ENCODE data around the gene UGT1A8. TPM values are rescaled to one million over a fixed set of nuclear protein-coding genes. Genes with fewer than 3 reads are reported as not detected.

The UGT1A8 gene
- total RNA-seq, 1 donor from 2014 or later, result not detected

DNA sequence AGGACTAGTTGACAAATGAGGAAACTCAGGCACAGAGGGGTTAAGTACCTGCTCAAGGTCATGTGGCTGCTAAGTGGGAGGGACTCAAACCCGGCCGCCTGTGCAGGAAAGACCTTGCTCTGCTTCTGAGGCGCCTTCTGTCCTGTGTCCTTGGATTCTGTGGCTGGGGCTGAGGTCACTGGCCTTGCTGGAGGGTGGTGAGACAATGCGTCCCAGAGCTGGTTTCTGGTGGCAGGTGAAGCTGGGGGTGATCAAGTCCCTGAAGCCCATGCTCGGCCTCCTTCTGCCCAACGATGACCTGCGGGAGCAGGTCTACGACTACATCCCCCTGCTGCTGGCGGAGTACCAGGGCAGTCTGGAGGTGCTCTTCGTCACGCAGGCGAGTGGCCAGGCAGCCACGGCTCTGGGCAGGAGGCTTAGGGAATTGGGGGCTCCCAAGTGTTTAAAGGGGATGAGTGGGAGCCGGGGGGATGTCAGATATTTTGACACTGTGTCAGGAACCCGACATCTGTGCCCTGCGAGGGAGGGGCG is 176.8 kb downstream of the UGT1A8 start:
- DNase-seq (ENCODE audit: extremely low read depth, low read depth, low spot score), result no peak

DNA sequence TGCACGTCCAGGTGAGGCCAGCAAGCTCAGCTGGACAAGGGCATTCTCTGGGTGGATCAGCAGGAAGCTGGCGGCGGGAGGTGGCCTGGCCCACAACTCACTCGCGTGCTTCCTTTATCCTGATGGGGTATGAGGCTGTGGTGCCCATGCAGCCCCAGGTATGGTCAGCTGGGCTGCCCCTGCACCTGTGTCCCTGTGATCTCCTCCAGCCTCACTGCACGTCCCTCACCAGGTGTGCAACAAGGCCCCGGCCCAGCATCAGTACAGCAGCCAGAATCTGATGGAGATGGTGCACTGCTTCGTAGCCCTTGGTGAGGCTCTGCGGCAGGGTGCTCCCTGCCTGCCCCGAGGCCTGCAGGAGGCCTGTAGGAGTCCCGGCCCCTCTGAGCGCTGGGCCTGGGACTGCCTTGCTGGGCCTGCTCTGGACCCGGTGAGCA is 178.3 kb downstream of the UGT1A8 start:
- DNase-seq (ENCODE audit: extremely low read depth, low read depth, low spot score), result no peak

DNA sequence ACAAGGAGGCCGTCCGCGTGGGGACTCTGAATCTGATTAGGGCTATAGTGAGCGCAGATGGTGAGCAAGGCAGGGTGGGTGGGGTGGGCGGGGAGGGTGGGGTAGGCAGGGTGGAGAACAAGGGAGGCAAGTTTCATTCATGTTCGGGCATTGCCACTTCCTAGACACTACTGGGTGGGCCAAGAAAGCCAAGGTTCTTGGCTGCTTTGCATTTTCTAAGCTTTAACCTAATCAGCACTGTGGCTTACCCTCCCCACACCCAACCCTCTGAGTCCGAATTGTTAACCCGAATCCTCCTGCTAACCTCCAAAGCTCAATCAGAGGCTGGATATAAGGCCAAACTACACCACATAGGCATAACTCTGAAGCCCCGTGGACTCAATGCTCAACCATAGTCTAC is 178.8 kb downstream of the UGT1A8 start:
- DNase-seq (ENCODE audit: extremely low read depth, low read depth, low spot score), result no peak

DNA sequence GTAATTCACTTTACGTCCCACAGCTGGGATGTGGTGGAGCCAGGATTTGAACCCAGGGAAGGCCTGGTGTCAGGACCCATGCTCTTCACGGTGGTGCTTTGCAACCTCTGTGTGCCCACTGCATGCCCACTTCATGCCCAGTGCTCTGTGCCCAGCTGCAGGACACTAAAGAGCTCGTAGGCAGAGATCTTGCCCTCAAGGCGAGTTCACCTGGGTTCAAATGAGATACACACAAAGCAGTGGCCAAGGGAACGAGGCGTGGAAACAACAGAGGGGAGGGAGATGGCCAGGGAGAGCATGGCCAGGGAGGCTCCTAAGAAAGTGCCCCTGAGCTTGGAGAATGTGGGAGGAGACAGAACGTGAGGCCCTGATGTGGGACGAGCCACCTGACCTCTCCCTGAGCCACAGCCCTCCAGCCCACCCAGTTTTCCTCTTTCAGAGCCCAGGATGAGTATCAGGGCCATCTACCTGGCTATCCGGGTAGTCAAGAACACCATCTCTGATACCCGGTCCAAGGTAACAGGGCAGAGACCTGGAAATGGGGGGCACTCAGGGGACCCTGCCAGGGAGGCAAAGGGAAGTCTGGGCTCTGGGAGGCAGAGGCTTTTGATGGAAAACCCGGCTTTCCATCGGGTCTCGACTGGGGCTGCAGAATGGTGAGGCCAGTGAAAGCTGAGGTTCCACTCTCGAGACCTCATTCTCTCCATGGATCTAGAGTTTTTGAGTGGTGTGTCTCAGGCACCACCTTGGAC is 181.1 kb downstream of the UGT1A8 start:
- DNase-seq (ENCODE audit: extremely low read depth, low read depth, low spot score), result no peak

DNA sequence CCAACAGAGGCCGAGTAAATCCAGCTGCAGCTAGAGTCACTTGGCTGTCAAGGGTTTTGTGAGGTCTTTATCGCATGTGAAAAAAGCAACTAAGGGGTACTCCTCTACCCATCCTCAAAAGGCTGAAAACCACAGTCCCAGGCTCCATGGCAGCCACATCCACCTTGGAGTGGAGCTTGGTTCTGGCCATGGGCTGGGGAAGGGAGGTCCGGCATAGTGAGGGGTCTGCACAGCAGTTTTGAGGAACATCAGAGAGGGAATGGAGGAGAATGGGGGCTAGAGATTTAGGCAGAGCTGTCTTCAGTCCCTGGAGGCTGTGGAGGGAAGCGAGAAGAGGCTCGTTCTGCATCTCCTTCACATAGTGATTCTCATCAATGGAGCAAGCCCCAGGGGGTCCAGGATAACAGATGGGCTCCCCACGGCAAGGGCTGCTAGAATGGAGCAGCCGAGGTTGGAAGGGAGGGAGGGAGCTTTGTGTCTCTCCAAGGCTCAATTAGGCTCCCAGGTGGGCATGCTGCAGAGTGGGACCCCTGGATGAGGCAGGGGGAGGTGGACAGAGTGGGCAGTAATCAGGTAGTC is 181.7 kb downstream of the UGT1A8 start:
- DNase-seq (ENCODE audit: extremely low read depth, low read depth, low spot score), result no peak

DNA sequence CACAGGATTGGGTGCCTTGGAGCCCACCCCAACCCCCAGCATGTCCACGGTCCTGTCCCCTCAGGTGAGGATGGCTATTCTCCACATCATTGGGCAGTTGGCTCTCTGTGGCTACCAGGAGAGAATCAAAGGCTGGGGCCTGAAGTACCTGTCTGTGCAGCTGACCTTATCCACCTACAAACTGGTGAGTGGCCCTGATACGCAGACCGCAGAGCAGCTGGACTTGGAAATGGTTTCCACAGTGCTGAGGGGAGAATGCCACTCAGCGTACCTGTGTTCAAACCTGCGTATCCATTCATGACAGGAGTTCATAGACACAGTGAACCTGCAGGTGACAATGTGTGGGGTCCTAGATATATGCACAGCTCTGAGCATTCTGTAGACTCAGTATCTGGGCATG is 182.3 kb downstream of the UGT1A8 start:
- no peak for DNase-seq (ENCODE audit: extremely low read depth, low read depth, low spot score)

DNA sequence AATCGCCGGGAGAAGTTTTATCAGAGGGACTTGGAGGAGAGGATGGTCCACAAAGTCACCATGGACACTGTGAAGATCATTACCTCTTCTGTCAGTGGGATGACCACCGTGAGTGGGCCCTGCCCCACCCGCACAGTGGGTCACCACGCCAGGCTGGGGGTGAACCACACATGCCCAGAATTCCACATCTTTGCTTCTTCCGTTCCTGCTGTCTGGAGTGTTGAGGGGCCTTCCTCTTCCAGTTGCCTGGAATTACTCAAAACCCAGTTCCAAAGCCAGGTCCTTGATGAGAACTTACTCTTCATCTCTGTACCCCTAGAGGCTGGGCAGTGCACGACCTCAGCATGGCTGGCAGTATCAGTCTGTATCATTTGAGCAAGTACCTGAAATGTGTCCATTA is 182.8 kb downstream of the UGT1A8 start:
- DNase-seq (ENCODE audit: extremely low read depth, low read depth, low spot score), result no peak

DNA sequence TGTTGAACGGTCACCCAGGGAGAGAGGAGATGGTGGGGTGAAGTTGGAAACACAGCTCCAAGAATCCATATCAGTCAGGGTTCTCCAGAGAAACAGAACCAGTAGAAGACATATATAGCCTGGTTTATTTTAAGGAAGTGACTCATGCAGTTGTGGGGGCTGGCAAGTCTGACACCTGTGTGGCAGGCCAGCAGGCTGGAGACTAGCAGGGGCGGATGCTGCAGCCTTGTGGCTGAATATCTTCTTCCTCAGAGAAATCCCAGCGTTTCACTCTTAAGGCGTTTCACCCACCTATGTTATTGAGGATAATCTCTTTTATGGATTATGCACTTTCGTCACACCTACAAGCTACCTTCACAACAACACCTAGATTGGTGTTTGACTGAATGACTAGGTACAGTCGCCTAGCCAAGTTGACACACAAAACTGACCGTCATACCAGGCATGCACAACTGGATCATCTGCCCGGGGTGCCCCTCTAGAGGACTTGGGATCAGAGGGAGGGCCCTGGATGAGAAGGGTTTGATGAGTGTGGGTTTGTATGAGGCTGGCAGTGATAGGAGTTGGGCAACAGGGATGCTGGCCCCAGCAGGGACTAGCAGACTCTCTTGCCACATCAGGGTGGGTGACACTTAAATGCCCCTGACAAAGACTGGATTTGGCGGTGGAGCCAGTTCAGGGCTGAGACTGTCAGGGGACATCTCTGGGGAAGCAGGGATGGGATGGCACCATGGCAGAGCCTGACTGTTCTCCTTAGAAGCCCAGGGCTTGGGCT is 184.1 kb downstream of the UGT1A8 start:
- DNase-seq (ENCODE audit: extremely low read depth, low read depth, low spot score), result no peak

DNA sequence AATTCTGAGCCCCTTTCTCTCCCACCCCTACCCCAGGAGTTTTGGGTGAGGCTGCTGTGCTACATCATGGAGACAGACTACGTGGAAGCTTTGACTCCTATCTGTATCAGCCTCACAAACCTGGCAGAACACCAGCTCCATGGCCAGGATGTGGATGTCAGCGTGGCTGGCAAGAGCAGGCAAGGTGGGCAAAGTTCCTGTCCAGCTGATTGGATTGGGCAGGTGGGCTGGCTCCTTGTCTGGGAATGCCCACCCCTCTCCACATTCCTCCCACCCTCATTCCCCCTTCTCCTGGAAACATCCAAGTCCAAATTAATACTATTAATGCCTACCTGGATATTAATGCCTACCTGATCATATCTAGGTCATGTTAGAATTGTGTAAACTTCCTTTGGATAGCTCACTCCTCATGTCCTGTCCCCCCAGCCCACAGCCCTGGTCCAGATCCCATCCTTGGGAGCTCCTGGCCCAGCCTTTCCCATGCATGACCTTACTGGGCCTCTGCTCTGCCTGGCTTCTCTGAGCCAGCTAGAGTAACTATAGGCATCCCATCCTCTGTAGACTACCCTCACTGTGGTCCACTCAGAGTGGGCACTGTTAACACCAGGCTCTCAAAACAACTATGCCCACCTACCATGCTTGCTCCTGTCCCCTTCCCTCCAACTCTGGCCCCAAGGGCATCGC is 184.8 kb downstream of the UGT1A8 start:
- no peak for DNase-seq (ENCODE audit: extremely low read depth, low read depth, low spot score)

DNA sequence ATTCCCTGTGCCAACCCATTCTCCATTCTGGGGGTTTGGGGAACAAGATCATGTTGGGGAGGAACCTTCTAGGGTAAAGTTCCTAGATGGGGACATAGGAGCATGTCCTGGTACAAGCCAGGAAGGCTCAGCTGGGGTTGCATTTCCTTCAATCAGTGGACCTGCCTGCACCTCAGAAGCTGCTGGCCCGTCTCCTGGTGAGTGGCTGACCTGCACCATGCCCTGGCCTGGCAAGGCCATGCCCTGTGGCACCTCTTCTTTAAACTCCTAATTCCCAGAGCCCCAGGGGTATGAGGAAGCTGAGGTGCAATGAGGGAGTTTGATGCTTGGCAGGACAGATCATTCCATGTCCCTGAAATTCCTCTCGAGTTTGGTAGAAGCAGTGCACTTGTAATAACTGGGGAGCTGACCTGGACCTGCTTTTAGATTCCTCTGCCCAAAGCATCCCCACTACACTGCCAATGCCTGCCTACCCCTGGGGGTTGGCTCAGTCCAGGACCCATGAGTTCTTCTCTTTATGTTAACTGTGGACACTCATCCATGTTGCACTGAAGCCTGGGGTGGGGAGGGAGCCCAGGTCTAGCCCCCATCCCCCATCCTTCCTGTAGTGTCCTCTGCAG is 186.0 kb downstream of the UGT1A8 start:
- DNase-seq (ENCODE audit: extremely low read depth, low read depth, low spot score), result no peak

DNA sequence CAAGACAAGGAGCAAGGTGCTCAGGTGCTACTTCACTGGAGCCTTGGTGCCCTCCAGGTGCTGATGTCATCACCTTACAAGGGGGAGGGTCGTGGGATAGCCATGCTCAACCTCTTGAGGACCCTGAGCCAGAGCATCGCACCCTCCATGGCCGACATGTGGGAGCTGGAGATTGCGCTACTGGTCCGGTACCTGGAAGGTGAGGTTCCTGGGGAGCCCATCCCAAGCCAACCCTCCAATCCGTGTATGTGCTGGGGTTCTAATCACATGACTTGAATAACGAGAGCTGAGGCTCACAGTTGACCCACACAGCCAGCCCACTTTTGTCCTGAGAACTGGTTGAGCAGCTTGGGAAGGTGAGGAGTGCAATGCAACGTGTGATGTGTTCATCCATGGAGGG is 186.6 kb downstream of the UGT1A8 start:
- DNase-seq (ENCODE audit: extremely low read depth, low read depth, low spot score), result no peak

DNA sequence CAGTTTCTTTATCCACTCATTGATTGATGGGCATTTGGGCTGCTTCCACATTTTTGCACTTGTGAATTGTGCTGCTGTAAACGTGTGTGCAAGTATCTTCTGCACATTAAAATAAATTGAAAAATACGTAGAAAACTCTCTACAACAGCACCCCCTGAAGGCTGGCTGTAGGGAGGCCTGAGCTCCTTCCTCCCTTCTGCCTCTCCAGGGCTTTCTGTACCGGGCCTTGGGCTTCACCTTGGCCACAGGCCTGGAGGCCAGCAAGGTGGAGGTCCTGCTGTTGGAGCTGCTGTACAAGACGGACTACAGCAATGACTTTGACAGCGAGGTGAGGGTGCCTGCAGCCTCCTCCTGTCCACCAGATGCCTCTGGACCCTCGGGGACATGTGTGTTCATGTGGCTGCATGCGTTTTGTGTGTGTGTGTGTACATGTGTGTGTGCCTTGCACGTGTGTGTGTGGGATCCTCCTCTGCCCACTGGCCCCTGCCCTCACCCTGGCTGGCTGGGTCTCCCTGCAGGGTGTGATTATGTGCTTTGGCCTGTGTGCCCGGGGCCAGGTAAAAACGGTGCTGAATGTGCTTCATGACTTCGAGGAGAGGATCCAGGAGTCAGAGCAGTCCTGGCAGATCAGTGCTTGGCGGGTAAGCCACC is 189.9 kb downstream of the UGT1A8 start:
- DNase-seq (ENCODE audit: extremely low read depth, low read depth, low spot score), result no peak

DNA sequence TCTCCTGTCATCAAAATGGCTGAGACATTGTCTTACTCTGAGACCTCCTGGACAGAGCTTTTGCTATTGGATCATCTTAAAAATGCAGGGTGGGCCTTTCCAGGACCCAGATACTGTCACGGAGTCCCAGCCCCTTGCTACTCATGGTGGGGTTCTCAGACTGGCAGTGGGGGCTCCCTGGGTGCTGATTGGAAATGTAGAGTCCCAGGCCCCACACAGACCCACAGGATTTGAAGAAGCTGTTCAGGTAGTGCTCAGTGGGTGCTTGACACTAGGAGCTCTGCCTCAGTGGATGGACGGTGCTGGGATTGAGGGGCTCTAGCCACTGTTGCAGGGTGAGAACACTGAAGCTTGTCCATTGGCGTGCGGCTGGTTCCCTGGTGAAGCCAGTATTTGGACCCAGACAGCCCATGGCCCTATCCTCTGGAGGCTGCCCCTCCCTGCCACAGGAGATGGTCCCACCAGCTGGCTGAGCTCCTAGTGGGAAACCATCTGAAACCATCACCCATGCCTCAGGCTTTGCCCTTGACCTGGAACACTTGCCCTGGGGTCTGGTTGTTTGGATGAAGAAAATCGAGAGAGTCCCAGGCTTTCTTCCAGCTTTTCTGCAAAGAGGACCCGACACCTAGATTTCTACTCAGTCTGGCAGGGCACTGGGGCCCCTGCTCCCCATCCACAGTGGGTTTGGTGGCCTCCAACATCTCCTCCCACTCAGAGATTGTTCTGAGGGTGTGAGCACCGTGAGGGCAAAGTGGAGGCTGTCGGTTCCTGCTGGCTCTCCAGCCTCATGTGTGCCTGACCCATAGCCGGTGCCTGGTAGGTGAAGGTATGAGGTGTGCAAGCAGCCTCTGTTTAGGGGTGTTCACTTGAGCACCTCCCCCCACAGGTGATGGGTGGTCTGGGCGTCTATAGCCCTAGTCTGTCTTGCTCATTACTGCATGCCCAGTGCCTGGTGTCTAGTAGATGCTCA is 190.8 kb downstream of the UGT1A8 start:
- no peak for DNase-seq (ENCODE audit: extremely low read depth, low read depth, low spot score)

DNA sequence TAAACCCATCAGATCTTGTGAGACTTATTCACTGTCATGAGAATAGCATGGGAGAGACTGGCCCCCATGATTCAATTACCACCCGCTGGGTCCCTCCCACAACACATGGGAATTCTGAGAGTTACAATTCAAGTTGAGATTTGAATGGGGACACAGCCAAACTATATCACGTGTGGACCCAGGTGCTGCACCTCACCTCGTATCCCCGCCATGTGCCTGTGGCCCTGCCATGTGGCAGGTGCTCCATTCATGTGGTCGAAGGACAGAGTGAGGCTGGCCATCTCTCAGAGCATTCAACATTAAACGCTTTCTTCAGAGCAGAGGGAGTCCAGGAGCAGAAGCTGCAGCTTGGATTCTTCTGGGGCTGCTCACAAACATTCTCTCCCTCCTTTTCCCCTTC is 193.0 kb downstream of the UGT1A8 start:
- no peak for DNase-seq (ENCODE audit: extremely low read depth, low read depth, low spot score)

DNA sequence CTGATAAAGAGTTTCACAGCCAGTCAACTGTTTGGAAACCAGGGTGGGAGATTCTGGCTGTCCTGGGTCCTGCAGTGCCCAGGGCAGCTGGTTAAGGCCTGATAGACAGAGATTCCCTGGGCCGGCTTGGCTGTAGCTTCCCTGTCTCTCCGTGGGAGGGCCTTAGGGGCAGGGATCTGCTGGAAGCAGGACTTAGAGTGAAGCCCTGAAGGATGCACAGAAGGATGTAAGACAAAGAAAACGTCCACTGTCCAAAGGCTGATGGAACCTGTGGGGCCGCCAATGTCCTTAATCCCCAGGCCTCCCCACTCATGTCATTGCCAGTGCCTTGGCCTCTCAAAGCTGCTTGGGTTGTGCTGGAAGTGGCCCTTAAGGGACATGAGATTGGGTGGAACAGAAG is 193.7 kb downstream of the UGT1A8 start:
- DNase-seq (ENCODE audit: extremely low read depth, low read depth, low spot score), result no peak

DNA sequence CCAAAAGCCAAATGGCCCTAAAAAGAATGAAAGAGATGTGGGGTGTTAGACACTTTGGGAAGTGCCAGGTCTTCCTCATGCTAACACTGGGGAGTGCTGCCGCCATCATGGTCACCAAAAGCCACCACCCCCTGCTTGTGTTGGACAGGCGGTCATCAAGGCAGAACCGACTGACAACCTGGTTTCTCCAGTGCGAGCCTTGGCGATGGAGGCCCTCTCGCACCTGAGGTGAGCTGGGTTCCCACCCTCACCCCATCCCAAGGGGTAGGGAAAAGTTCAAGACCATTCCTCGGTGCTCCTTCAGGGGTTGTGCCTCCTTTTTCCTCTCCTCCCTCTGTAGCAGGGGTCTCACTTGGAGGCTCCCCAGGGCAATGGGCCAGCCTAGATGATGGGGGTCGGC is 194.3 kb downstream of the UGT1A8 start:
- no peak for DNase-seq (ENCODE audit: extremely low read depth, low read depth, low spot score)

DNA sequence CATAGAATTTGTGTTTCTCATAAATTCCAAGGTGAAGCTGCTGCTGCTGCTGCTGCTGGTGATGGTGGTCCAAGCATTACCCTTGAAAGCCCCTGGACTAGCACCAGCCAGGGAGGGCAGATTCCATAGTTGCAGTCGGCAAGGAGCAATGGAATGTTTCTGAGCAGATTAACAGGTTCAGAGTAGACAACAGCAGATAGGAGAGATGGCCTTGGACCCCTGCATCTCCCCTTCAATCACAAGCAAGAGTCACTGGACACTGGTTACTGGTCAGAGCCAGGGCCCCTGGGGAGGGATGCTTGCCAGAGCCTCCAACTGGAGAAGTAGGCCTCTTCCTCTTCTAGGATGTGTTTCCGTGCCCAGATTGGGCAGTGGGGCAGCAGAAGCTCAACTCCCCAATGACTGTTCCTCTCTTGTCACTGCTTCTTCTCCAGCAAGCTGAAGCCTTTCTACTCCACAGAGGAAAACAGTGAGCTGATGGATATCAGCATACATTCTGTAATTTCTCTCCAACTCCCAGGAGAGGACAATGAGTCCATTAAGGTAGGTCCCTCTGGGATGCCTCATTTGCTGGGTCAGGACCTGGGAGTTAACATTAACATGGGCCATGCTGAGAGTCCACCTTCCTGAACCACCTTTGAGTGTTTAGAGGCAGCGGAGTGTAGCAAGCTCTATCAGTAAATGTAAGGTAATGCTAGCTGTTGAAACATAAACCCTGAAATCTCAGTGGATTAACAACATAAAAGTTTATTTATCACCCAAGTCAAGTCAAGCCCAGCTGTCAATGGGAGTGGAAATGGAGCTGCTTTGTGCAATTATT is 196.0 kb downstream of the UGT1A8 start:
- DNase-seq (ENCODE audit: extremely low read depth, low read depth, low spot score), result no peak
